NCI-H1694 (cell line): ENCODE measurements around the gene GFRA4.

ENCODE experiments used
- DNase-seq: peaks from one replicate; lab custom pipeline; 2025; lab: John Stamatoyannopoulos, UW

Gene GFRA4

GRCh38 chr20:3652676-3653596 is 10.3 kb downstream of the GFRA4 start:
- no peak for DNase-seq

GRCh38 chr20:3652221-3652620 is 11.0 kb downstream of the GFRA4 start:
- DNase-seq, result no peak

- DNase-seq, result no peak
Observed at GRCh38 chr20:3651204-3651962, 11.8 kb downstream of the GFRA4 start.

- DNase-seq, result no peak
Observed at GRCh38 chr20:3648951-3649350, 14.2 kb downstream of the GFRA4 start.

- no peak for DNase-seq
Observed at GRCh38 chr20:3647473-3647872, 15.7 kb downstream of the GFRA4 start.

GRCh38 chr20:3646651-3647050 is 16.5 kb downstream of the GFRA4 start:
- DNase-seq, result no peak

- no peak for DNase-seq
Observed at GRCh38 chr20:3646067-3646440, 17.1 kb downstream of the GFRA4 start.

GRCh38 chr20:3645309-3646066 is 17.7 kb downstream of the GFRA4 start:
- DNase-seq, result no peak

- DNase-seq, result no peak
Observed at GRCh38 chr20:3640259-3640658, 22.9 kb downstream of the GFRA4 start.

- no peak for DNase-seq
Observed at GRCh38 chr20:3635346-3635745, 27.9 kb downstream of the GFRA4 start.

GRCh38 chr20:3633913-3634478 is 29.2 kb downstream of the GFRA4 start:
- DNase-seq, result no peak

GRCh38 chr20:3632311-3633004 is 30.7 kb downstream of the GFRA4 start:
- DNase-seq, result no peak

- no peak for DNase-seq
Observed at GRCh38 chr20:3631534-3631933, 31.7 kb downstream of the GFRA4 start.

GRCh38 chr20:3630429-3630828 is 32.8 kb downstream of the GFRA4 start:
- DNase-seq, result no peak

GRCh38 chr20:3629893-3630292 is 33.3 kb downstream of the GFRA4 start:
- no peak for DNase-seq

- DNase-seq, result no peak
Observed at GRCh38 chr20:3628502-3629314, 34.5 kb downstream of the GFRA4 start.

GRCh38 chr20:3627476-3627875 is 35.7 kb downstream of the GFRA4 start:
- DNase-seq, result no peak

GRCh38 chr20:3622406-3622805 is 40.8 kb downstream of the GFRA4 start:
- DNase-seq, result no peak

- no peak for DNase-seq
Observed at GRCh38 chr20:3621111-3621510, 42.1 kb downstream of the GFRA4 start.

- DNase-seq, result no peak
Observed at GRCh38 chr20:3616250-3616649, 46.9 kb downstream of the GFRA4 start.
